Smooth muscle cell (in vitro differentiated cells): Measurements from ENCODE around the gene MEX3D. TPM values are rescaled to one million over a fixed set of nuclear protein-coding genes. Genes with fewer than 3 reads are reported as not detected.

Source experiments
- DNase-seq: peaks from one replicate; lab custom pipeline; 2025; ENCODE audit not compliant: unreplicated experiment; lab: John Stamatoyannopoulos, UW
- H2AFZ ChIP-seq: fragments of 200-600 bp; sonication (generic); 2 replicates; pipeline ENCODE4 v1.6.0; 2016; ENCODE audit warnings: antibody characterized with exemption, low read depth, mild to moderate bottlenecking
- H3F3A ChIP-seq: fragments of 200-600 bp; sonication (generic); 2 replicates; pipeline ENCODE4 v1.6.0; 2017; ENCODE audit warnings: antibody characterized with exemption, low read depth
- H3K27ac ChIP-seq: fragments of 200-600 bp; sonication (generic); 2 replicates; pipeline ENCODE4 v1.5.1; 2016; ENCODE audit warnings: low read depth, mild to moderate bottlenecking
- H3K27me3 ChIP-seq: fragments of 200-600 bp; sonication (generic); 2 replicates; pipeline ENCODE4 v1.6.1; 2016; ENCODE audit warnings: low read depth, mild to moderate bottlenecking
- H3K36me3 ChIP-seq: fragments of 200-600 bp; sonication (generic); 2 replicates; pipeline ENCODE4 v1.5.1; 2016; ENCODE audit warnings: low read depth
- H3K4me1 ChIP-seq: fragments of 200-600 bp; sonication (generic); 2 replicates; pipeline ENCODE4 v1.5.1; 2016; ENCODE audit warnings: low read depth
- H3K4me2 ChIP-seq: fragments of 200-600 bp; sonication (generic); 2 replicates; pipeline ENCODE4 v1.6.0; 2016; ENCODE audit warnings: mild to moderate bottlenecking
- H3K4me3 ChIP-seq: fragments of 200-600 bp; sonication (generic); 2 replicates; pipeline ENCODE4 v1.5.1; 2016; ENCODE audit warnings: mild to moderate bottlenecking
- H3K79me2 ChIP-seq: fragments of 200-600 bp; sonication (generic); 2 replicates; pipeline ENCODE4 v1.6.0; 2016; ENCODE audit warnings: low read depth, mild to moderate bottlenecking
- H3K9ac ChIP-seq: fragments of 200-600 bp; sonication (generic); 2 replicates; pipeline ENCODE4 v1.6.0; 2016; ENCODE audit warnings: low read depth
- H3K9me3 ChIP-seq: fragments of 200-600 bp; sonication (generic); replicated peaks from 2 replicates; pipeline ENCODE4 v1.5.1; 2016; ENCODE audit warnings: low read depth
- H4K20me1 ChIP-seq: fragments of 200-600 bp; sonication (generic); 2 replicates; pipeline ENCODE4 v1.6.0; 2016; ENCODE audit warnings: low read depth
- WGBS: methylation state at CpG from one replicate; pipeline ENCODE4 v1.1.7; 2016; ENCODE audit warnings: low lambda C conversion rate; 5-methylcytosine and 5-hydroxymethylcytosine counted together
- polyA plus RNA-seq: library from polyadenylated mRNA; unstranded; fragments of >200 nt; fragmentation: Nextera tagmentation; extraction: Ambion mirVana; gene quantifications from 2 replicates; pipeline ENCODE4 v1.2.1, GENCODE V29; 2016
- total RNA-seq: library from RNA; depleted of rRNA; stranded (reverse); fragments of >200 nt; gene quantifications from 2 replicates; pipeline ENCODE4 v1.2.3, GENCODE V29; 2014
- TF ChIP-seq, protein P1 (sequence below): fragments of 200-600 bp; sonication (generic); IDR thresholded peaks from 2 replicates; pipeline ENCODE4 v1.5.1; 2017; ENCODE audit warnings: borderline replicate concordance, mild to moderate bottlenecking, antibody characterized with exemption; ENCODE audit not compliant: insufficient read depth, poor library complexity, severe bottlenecking

MEX3D gene
- total and polyA plus RNA-seq, 2 experiments from 2014 or later = 8.4 to 28.6 TPM

DNA sequence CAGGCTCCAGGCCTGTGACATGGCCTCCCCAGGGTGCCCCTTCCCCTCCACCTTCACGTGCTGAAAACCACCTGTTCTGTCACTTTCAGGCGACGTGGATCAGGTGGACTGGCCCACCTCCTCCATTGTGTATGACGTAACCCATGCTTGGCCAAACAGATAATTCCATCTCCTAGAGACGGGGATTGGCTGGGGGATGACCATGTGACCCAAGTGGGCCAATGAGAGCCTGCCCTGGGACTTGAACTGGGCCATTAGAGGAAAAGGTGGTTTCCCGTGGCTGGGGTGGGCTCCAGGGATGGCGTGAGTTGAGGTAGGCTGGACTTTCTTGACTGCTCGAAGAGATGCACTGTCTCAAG lies 51.8 kb downstream of the MEX3D start:
- no peak for DNase-seq
- H3K9ac ChIP-seq = no peak overlapping the region
- H3K9me3 ChIP-seq = no peaks in the 10 kb centered on the region
- no peak overlapping the region for H3K4me3 ChIP-seq
- H3K36me3 ChIP-seq = no peaks in the 10 kb centered on the region
- no peaks in the 10 kb centered on the region for H3K79me2 ChIP-seq
- TF ChIP-seq, protein P1, sequence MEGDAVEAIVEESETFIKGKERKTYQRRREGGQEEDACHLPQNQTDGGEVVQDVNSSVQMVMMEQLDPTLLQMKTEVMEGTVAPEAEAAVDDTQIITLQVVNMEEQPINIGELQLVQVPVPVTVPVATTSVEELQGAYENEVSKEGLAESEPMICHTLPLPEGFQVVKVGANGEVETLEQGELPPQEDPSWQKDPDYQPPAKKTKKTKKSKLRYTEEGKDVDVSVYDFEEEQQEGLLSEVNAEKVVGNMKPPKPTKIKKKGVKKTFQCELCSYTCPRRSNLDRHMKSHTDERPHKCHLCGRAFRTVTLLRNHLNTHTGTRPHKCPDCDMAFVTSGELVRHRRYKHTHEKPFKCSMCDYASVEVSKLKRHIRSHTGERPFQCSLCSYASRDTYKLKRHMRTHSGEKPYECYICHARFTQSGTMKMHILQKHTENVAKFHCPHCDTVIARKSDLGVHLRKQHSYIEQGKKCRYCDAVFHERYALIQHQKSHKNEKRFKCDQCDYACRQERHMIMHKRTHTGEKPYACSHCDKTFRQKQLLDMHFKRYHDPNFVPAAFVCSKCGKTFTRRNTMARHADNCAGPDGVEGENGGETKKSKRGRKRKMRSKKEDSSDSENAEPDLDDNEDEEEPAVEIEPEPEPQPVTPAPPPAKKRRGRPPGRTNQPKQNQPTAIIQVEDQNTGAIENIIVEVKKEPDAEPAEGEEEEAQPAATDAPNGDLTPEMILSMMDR = no peak
- H3K27ac ChIP-seq = no peak overlapping the region
- no peak overlapping the region for H3K4me2 ChIP-seq
- 77% methylated on average over 8 of the region's 8 CpGs for WGBS
- H3K27me3 ChIP-seq = no peaks in the 10 kb centered on the region
- no peaks in the 10 kb centered on the region for H3F3A ChIP-seq
- H3K4me1 ChIP-seq = no peaks in the 10 kb centered on the region
- no peaks in the 10 kb centered on the region for H4K20me1 ChIP-seq
- H2AFZ ChIP-seq = no peak overlapping the region

DNA sequence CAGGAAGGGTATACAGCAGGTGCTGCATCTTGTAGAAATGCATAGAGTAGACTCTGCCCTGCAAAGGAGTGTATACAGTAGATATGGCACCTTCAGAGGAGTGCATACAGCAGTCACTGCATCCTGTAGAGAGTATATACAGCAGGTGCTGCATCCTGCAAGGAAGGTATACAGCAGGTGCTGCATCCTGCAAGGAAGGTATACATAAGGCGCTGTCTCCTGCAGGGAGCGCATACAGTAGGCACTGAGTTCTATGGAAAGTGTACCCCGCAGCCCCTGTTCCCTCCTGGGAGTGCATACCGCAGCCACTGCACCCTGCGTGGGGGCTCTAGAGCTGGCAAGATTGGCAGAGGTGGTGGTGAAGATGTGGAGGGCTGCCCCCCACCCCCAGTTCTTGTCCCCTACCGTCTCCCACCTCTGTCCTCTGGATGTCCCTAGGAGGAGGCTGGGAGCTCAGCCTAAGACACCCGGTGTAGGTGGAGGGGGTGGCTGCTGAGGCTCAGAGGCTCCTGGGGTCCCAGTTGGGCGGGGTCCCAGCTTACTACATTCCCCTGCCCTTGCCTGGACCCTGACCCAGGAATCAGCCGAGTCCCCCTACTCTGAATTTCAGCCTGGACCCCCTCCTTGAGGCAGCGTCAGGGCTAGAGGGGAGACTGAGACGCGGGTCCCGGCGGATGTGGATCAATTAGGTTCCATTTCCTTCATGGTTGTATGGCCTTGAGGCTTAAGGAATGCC lies 53.0 kb downstream of the MEX3D start:
- Histone ChIP-seq H3K4me3 (no peak overlapping the region), H3K27me3 (no peaks in the 10 kb centered on the region), H3K4me2 (no peak overlapping the region), H3K36me3 (no peaks in the 10 kb centered on the region), H3K9me3 (no peaks in the 10 kb centered on the region), H3F3A (peaks cover 3% of the 10 kb centered on the region), H3K4me1 (peaks cover 6% of the 10 kb centered on the region), H3K9ac (no peak overlapping the region), H3K79me2 (no peaks in the 10 kb centered on the region), H4K20me1 (no peaks in the 10 kb centered on the region), H2AFZ (no peak overlapping the region), H3K27ac (no peak overlapping the region)
- no peak for DNase-seq
- 78% methylated on average over 14 of the region's 14 CpGs for WGBS
- TF ChIP-seq, protein P1 = no peak

DNA sequence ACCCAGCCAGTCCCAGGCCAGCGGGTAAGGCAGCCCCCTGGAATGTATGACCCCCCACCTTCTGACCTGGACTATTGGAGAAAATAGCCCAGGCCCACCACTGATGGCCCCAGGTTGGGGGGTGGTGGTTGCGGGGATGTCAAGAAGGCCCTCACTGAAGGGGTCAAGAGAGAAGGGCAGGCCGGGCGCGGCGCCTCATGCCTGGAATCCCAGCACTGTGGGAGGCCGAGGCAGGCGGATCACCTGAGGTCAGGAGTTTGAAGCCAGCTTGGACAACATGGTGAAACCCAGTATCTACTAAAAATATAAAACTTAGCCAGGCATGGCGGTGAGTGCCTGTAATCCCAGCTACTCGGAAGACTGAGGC lies 53.8 kb downstream of the MEX3D start:
- 77% methylated on average over 10 of the region's 10 CpGs for WGBS
- Histone ChIP-seq H3K27me3 (no peaks in the 10 kb centered on the region), H3K79me2 (no peaks in the 10 kb centered on the region), H3K27ac (no peak overlapping the region), H3F3A (peaks cover 10% of the 10 kb centered on the region), H3K4me3 (no peak overlapping the region), H3K4me2 (no peak overlapping the region), H3K9me3 (no peaks in the 10 kb centered on the region), H4K20me1 (no peaks in the 10 kb centered on the region), H3K9ac (no peak overlapping the region), H2AFZ (no peak overlapping the region), H3K4me1 (peaks cover 11% of the 10 kb centered on the region), H3K36me3 (no peaks in the 10 kb centered on the region)
- TF ChIP-seq, protein P1 = no peak
- no peak for DNase-seq
